CD4-positive, CD25-positive, alpha-beta regulatory T cell (primary cell): ENCODE results near the gene ZNF428. TPM values are rescaled to one million over a fixed set of nuclear protein-coding genes. Genes with fewer than 3 reads are reported as not detected.

ENCODE experiments used
- ATAC-seq, 2 donors: fragments of 150-1000 bp; cut with Tn5 transposase; one replicate each; pipeline ENCODE4 v1.10.0; 2021; ENCODE audit warnings: low read depth in 2 of 2, moderate number of reproducible peaks in 2 of 2, moderate library complexity in 1 of 2
- DNase-seq, 3 donors: peaks; one replicate each; pipeline versions ENCODE4 v3.0.0 to v3.0.0-alpha.2; 2012 to 2022; ENCODE audit warnings: mixed read lengths in 1 of 3
- H3K27ac ChIP-seq: one replicate; pipeline ENCODE4 v1.7.0; 2013; ENCODE audit warnings: mild to moderate bottlenecking, low read length; ENCODE audit not compliant: insufficient read depth, poor library complexity, severe bottlenecking
- H3K27me3 ChIP-seq: one replicate; pipeline ENCODE4 v1.7.0; 2013; ENCODE audit warnings: low read length; ENCODE audit not compliant: control insufficient read depth, insufficient read depth
- H3K36me3 ChIP-seq: one replicate; pipeline ENCODE4 v1.7.0; 2013; ENCODE audit warnings: mild to moderate bottlenecking, low read length, moderate library complexity; ENCODE audit not compliant: control insufficient read depth, insufficient read depth
- H3K4me1 ChIP-seq: 2 replicates; pipeline ENCODE4 v1.7.0; 2013; ENCODE audit warnings: mild to moderate bottlenecking, low read length; ENCODE audit not compliant: insufficient read depth, control insufficient read depth, poor library complexity, severe bottlenecking
- H3K4me3 ChIP-seq: one replicate; pipeline ENCODE4 v1.7.0; 2013; ENCODE audit warnings: low read depth, mild to moderate bottlenecking, low read length, moderate library complexity
- H3K9me3 ChIP-seq, 2 experiments: 1 replicate in 1 of 2; 2 replicates in 1 of 2; pipeline ENCODE4 v1.7.0; 2013; ENCODE audit warnings: low read length in 2 of 2, mild to moderate bottlenecking in 1 of 2, moderate library complexity in 1 of 2; ENCODE audit not compliant: control insufficient read depth in 2 of 2
- H3K27ac Mint-ChIP-seq, 3 donors: one replicate each; pipeline ENCODE4 v1.8.0; 2020 to 2022; ENCODE audit warnings: mild to moderate bottlenecking in 3 of 3, mixed read lengths in 3 of 3, moderate library complexity in 2 of 3
- H3K27me3 Mint-ChIP-seq: one replicate; pipeline ENCODE4 v1.8.0; 2022; ENCODE audit warnings: mild to moderate bottlenecking, mixed read lengths
- H3K36me3 Mint-ChIP-seq: one replicate; pipeline ENCODE4 v1.8.0; 2020; ENCODE audit warnings: mixed read lengths
- H3K4me1 Mint-ChIP-seq, 4 donors: one replicate each; pipeline ENCODE4 v1.8.0; 2020 to 2022; ENCODE audit warnings: mixed read lengths in 4 of 4, mild to moderate bottlenecking in 1 of 4
- H3K4me3 Mint-ChIP-seq, 4 donors: one replicate each; pipeline ENCODE4 v1.8.0; 2020 to 2022; ENCODE audit warnings: mild to moderate bottlenecking in 4 of 4, mixed read lengths in 4 of 4, moderate library complexity in 3 of 4
- H3K9me3 Mint-ChIP-seq, 7 donors: one replicate each; pipeline ENCODE4 v1.8.0; 2020 to 2022; ENCODE audit warnings: mixed read lengths in 7 of 7, mild to moderate bottlenecking in 3 of 7, moderate library complexity in 2 of 7
- polyA plus RNA-seq, 4 donors: library from polyadenylated mRNA; unstranded; fragments of 300-500 nt; fragmentation: Illumina TruSeq; gene quantifications; one replicate each; pipeline ENCODE4 v1.2.3, GENCODE V29; 2021
- total RNA-seq: library from RNA; stranded (reverse); gene quantifications from one replicate; pipeline ENCODE4 v1.2.3, GENCODE V29; 2022

The ZNF428 gene, protein sequence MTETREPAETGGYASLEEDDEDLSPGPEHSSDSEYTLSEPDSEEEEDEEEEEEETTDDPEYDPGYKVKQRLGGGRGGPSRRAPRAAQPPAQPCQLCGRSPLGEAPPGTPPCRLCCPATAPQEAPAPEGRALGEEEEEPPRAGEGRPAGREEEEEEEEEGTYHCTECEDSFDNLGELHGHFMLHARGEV
- 26.6 TPM for total RNA-seq
- polyA plus RNA-seq: 10 to 100 TPM; 12.6 to 14.6 (median 13.7) TPM

DNA sequence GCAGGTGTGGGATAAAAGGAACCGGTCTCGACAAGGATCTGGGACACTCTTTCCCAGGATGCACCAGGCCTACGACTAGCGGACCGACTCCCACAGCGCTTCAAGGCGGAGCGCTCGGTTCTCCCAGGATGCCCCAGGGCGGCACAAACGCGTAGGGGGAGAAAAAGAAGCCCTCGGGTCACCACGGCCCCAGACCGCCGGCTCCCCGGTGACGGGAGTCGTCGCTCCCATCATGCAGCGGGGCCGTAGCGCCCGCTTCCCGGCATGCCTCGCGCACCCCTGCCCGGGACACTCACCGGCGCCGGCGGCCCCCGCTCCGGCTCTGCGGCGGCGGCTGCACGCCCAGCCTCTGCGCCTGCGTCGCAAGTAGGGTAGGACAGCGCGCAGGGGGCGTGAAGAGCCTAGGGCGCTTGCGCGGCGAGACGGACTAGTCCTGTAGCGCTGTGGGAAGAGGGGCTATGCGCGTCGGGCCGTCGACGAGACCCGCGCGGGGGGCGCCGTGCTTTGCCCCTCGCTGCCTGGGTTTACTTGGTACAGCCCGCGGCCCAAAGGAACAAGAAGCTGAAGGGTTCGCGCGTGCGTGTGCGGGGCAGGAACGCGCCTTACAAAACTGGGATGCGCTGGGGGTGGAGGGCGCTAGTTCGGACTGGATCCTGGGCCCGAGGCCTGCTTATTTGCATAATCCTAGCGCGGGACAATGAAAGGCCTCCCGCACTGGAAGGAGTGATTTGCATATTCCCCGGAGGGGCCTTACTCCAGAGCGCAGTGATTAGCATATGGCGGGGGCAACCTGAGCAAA is at the start of gene ZNF428:
Gene ZNF428, minus strand, starts transcription at position 368 of the 799 bp plus-strand sequence. CDS start 5,325 bp downstream, outside the sequence.
- Mint-ChIP-seq H3K9me3 (no peaks in the 10 kb centered on the region), H3K36me3 (no peaks in the 10 kb centered on the region), H3K27ac (peak within 1 kb of the TSS; percentile 95 to 98 (median 96)), H3K27me3 (no peaks in the 10 kb centered on the region), H3K4me3 (peak within 1 kb of the TSS; percentile 91 to 98 (median 98)), H3K4me1 (peaks cover 10 to 43% (median 27%) of the 10 kb centered on the region in 4 donors)
- Histone ChIP-seq H3K4me3 (peak within 1 kb of the TSS; percentile 90), H3K27me3 (no peaks in the 10 kb centered on the region), H3K27ac (peak within 1 kb of the TSS; percentile 84), H3K4me1 (peaks cover 18% of the 10 kb centered on the region), H3K9me3 (no peaks in the 10 kb centered on the region), H3K36me3 (no peaks in the 10 kb centered on the region)
- DNase-seq (peak; percentile 80 to 89 (median 85)), ATAC-seq (peak; percentile 90 to 91)

DNA sequence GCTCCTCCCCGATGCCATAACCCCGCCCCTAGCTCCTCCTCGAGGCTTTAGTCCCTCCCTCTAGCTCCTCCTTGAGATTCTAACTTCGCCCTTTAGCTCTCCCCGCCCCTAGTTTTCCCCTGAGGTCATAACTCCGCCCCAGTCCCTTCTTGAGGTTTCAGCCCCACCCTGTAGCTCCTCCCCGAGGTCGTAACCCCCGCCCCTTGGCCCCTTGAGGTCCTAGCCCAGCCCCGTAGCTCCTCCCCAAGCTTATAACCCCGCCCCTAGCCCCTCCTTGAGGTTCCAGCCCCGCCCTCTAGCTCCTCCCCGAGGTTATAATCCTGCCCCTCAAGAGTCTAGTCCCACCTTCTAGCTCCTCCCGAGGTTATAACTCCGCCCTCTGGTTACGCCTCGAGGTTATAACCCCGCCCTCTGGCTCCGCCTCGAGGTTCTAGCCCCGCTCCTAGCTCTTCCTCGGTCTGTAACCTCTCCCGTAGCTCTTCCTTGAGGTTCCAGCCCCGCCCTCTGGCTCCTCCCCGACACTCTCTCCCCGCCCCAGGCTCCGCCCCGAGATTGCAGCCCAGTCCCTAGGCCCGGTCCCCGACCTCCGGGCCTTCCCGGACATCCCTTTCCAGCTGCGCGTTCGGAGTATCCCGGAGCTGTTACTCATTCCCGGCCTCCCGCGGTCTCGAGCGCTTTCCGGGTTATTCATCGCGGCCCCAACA is 49.1 kb upstream of the ZNF428 start:
- DNase-seq: peak; percentile 89 to 98 (median 93)
- peaks cover 3% of the 10 kb centered on the region for H3K36me3 Mint-ChIP-seq
- H3K27ac Mint-ChIP-seq: peak overlapping the region in 2 of 3 donors; percentile 32 to 87
- H3K9me3 ChIP-seq: no peaks in the 10 kb centered on the region
- H3K27me3 Mint-ChIP-seq: peaks cover 21% of the 10 kb centered on the region
- peak overlapping the region; percentile 88 to 92 (median 90) for H3K4me3 Mint-ChIP-seq
- H3K4me1 Mint-ChIP-seq: peaks cover 9 to 51% (median 32%) of the 10 kb centered on the region in 4 donors
- peak overlapping the region; percentile 33 for H3K27ac ChIP-seq
- H3K4me1 ChIP-seq: peaks cover 38% of the 10 kb centered on the region
- H3K36me3 ChIP-seq: no peaks in the 10 kb centered on the region
- H3K27me3 ChIP-seq: no peaks in the 10 kb centered on the region
- peak; percentile 84 to 86 for ATAC-seq
- peaks cover 0 to 3% (median 0%) of the 10 kb centered on the region in 7 donors for H3K9me3 Mint-ChIP-seq
- peak overlapping the region; percentile 62 for H3K4me3 ChIP-seq

DNA sequence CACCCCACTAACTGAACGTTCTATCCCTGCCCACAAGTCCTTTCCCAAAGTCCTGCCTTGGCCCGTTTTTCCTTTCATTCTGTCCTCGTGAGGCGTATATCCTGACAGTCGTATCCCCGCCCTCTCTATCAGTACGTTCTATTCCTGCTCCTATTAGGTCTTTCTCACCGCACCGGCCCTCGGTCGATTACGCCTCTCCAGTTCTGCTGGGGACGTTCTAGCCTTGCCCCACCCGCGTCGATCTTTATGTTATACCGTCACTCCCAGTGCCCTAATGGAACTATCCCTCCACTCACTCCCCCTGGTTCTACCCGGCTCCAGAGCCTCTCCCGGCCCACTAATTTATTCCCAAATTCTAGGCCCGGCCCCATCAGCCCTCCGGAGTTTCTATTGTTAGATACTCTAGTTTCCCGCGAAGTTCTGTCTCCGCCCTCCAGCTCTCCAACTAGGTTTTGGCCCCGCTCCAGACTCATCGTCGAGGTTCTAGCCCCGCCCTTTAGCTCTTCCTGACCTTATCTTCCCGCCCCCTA is 48.5 kb upstream of the ZNF428 start:
- peaks cover 9 to 52% (median 32%) of the 10 kb centered on the region in 4 donors for H3K4me1 Mint-ChIP-seq
- no peak for DNase-seq
- peaks cover 0 to 3% (median 0%) of the 10 kb centered on the region in 7 donors for H3K9me3 Mint-ChIP-seq

DNA sequence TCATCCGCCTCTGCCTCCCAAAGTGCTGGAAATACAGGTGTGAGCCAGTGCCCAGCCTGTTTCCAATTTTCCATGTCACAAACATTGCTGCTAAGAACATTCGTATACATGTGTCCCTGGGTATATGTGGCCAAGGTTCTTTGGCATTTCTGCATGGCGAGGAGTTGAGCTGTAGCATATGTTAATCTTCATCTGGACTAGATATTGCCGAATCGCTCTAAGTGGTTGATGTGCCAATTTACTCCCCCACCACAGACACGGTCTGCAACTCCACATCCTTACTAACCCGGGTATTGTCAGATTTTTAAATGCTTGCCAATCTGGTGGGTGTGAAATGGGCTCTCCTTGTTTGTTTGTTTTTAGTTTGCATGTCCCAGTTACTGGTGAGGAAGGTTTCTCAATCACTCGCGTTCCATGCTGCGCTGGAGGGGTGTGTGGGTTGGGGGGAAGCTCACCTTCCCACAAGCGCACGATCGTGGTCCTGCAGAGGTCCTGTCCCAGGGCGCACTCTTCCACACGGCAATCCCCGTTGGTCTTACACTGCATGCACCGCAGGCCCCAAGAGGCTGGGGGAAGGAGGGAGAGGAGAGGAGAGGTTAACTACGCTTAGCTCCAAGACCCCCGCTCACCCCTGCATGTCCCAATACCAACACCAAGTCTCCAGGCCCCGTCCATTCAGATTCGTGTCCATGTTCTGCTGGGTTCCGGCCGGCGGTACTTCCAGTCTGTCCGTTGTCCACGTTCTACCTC is 47.9 kb upstream of the ZNF428 start:
- peaks cover 20% of the 10 kb centered on the region for H3K27me3 Mint-ChIP-seq
- H3K27me3 ChIP-seq: no peaks in the 10 kb centered on the region
- ATAC-seq: no peak
- peaks cover 38% of the 10 kb centered on the region for H3K4me1 ChIP-seq
- H3K4me1 Mint-ChIP-seq: peaks cover 9 to 53% (median 32%) of the 10 kb centered on the region in 4 donors
- DNase-seq: peak in 1 of 3 donors; percentile 7
- peak overlapping the region in 3 of 4 donors; percentile 88 to 92 (median 91) for H3K4me3 Mint-ChIP-seq
- peaks cover 3% of the 10 kb centered on the region for H3K36me3 Mint-ChIP-seq
- H3K27ac ChIP-seq: no peak overlapping the region
- peaks cover 0 to 3% (median 0%) of the 10 kb centered on the region in 7 donors for H3K9me3 Mint-ChIP-seq
- H3K9me3 ChIP-seq: no peaks in the 10 kb centered on the region
- peak overlapping the region; percentile 32 for H3K4me3 ChIP-seq
- H3K36me3 ChIP-seq: no peaks in the 10 kb centered on the region
- peak overlapping the region in 2 of 3 donors; percentile 32 to 59 for H3K27ac Mint-ChIP-seq

More for the DNA sequence above, 48.5 kb upstream of the ZNF428 start:
- ATAC-seq: no peak
- Histone ChIP-seq H3K27me3 (no peaks in the 10 kb centered on the region), H3K4me1 (peaks cover 38% of the 10 kb centered on the region), H3K27ac (no peak overlapping the region), H3K36me3 (no peaks in the 10 kb centered on the region), H3K9me3 (no peaks in the 10 kb centered on the region), H3K4me3 (peak overlapping the region; percentile 32)
- Mint-ChIP-seq H3K27ac (peak overlapping the region in 2 of 3 donors; percentile 32 to 59), H3K36me3 (peaks cover 3% of the 10 kb centered on the region), H3K4me3 (peak overlapping the region; percentile 88 to 92 (median 90)), H3K27me3 (peaks cover 21% of the 10 kb centered on the region)

DNA sequence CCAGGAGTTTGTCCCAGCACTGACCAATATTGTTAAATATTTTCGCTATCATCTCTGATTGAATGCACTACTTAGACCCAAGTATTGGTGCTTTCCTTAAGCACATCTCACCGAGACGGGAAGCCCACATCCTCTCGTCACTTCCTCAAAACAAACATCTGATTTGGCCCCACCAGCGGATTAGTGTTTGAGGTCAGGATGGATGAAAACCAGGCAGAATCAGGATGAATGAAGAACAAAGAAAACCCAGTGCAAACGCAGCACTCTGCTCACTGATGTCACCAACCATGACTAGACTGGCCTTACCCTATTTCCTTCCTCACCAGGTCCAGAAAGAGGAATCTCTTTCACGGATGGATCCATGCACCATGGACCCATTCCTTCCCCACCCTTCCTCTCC is 44.6 kb upstream of the ZNF428 start:
- H3K27me3 Mint-ChIP-seq: peaks cover 6% of the 10 kb centered on the region
- peak overlapping the region in 3 of 4 donors; percentile 3 to 32 (median 31) for H3K4me3 Mint-ChIP-seq
- peaks cover 0 to 4% (median 0%) of the 10 kb centered on the region in 7 donors for H3K9me3 Mint-ChIP-seq
- ATAC-seq: no peak
- peaks cover 9 to 38% (median 21%) of the 10 kb centered on the region in 4 donors for H3K4me1 Mint-ChIP-seq
- no peaks in the 10 kb centered on the region for H3K36me3 ChIP-seq
- peaks cover 3% of the 10 kb centered on the region for H3K36me3 Mint-ChIP-seq
- no peak overlapping the region for H3K27ac ChIP-seq
- peak in 1 of 3 donors; percentile 40 for DNase-seq
- peaks cover 25% of the 10 kb centered on the region for H3K4me1 ChIP-seq
- peak overlapping the region in 2 of 3 donors; percentile 42 to 45 for H3K27ac Mint-ChIP-seq
- H3K4me3 ChIP-seq: no peak overlapping the region
- H3K27me3 ChIP-seq: no peaks in the 10 kb centered on the region
- H3K9me3 ChIP-seq: no peaks in the 10 kb centered on the region

DNA sequence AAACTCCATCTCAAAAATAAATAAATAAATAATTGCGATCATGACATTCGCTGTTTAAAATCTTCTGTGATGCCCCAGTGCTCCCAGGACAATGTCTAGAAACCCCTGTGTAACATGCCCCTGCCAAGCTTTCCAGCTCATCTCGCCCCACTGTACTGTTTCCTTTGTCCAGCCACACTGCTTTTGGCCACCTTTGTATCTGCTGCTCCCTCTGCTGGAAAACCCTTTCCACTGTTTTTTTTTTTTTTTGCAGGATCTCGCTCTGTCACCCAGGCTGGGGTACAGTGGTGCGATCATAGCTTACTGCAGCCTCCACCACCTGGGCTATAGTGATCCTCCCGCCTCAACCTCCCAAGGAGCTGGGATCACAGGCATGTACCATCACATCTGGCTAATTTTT is 43.1 kb upstream of the ZNF428 start:
- Histone ChIP-seq H3K4me3 (no peak overlapping the region), H3K36me3 (no peaks in the 10 kb centered on the region), H3K27ac (no peak overlapping the region), H3K9me3 (peaks cover 1 to 3% of the 10 kb centered on the region in 2 experiments), H3K27me3 (no peaks in the 10 kb centered on the region), H3K4me1 (peaks cover 10% of the 10 kb centered on the region)
- Mint-ChIP-seq H3K4me1 (peaks cover 5 to 22% (median 13%) of the 10 kb centered on the region in 4 donors), H3K4me3 (no peak overlapping the region), H3K27ac (no peak overlapping the region), H3K36me3 (peaks cover 7% of the 10 kb centered on the region), H3K27me3 (no peaks in the 10 kb centered on the region), H3K9me3 (peaks cover 0 to 5% (median 3%) of the 10 kb centered on the region in 7 donors)
- ATAC-seq: no peak
- no peak for DNase-seq
